HCEC 1CT (cell line): ENCODE results near the gene MTCL1.
"Not testable (repeated sequence)": the region's sequence is repeated elsewhere in the genome, so short reads cannot be mapped to it uniquely, and the experiment has no call there.

Experiments used
- DNase-seq: peaks from one replicate; pipeline ENCODE4 v3.0.0-alpha.2; 2017

MTCL1 gene

GRCh38 chr18:8745355-8746014 is 40.1 kb downstream of the MTCL1 start:
- DNase-seq: no peak

GRCh38 chr18:8747440-8747937 is 42.1 kb downstream of the MTCL1 start:
- DNase-seq: peak; percentile 95

- DNase-seq: no peak
These were observed 44.1 kb downstream of the MTCL1 start for GRCh38 chr18:8749492-8749891.

GRCh38 chr18:8750954-8751415 is 45.6 kb downstream of the MTCL1 start:
- peak; percentile 91 for DNase-seq

GRCh38 chr18:8751692-8752091 is 46.3 kb downstream of the MTCL1 start:
- no peak for DNase-seq

- peak; percentile 38 for DNase-seq
These were observed 47.0 kb downstream of the MTCL1 start for GRCh38 chr18:8752329-8752728.

GRCh38 chr18:8754995-8755960 is 49.9 kb downstream of the MTCL1 start:
- peak; percentile 87 for DNase-seq

GRCh38 chr18:8756571-8756970 is 51.2 kb downstream of the MTCL1 start:
- no peak for DNase-seq

- peak; percentile 10 for DNase-seq
These were observed 52.1 kb downstream of the MTCL1 start for GRCh38 chr18:8757396-8757997.

GRCh38 chr18:8758466-8758865 is 53.1 kb downstream of the MTCL1 start:
- DNase-seq: no peak

- no peak for DNase-seq
These were observed 55.6 kb downstream of the MTCL1 start for GRCh38 chr18:8760984-8761383.

- DNase-seq: not testable (repeated sequence)
These were observed 56.2 kb downstream of the MTCL1 start for GRCh38 chr18:8761535-8761934.

- no peak for DNase-seq
These were observed 57.6 kb downstream of the MTCL1 start for GRCh38 chr18:8762968-8763367.

GRCh38 chr18:8763611-8764010 is 58.3 kb downstream of the MTCL1 start:
- DNase-seq: no peak

- DNase-seq: no peak
These were observed 60.6 kb downstream of the MTCL1 start for GRCh38 chr18:8765783-8766463.

- no peak for DNase-seq
These were observed 61.4 kb downstream of the MTCL1 start for GRCh38 chr18:8766559-8767293.

GRCh38 chr18:8767340-8767739 is 62.0 kb downstream of the MTCL1 start:
- no peak for DNase-seq

GRCh38 chr18:8769509-8770095 is 64.2 kb downstream of the MTCL1 start:
- DNase-seq: no peak

GRCh38 chr18:8770657-8771056 is 65.3 kb downstream of the MTCL1 start:
- DNase-seq: no peak

GRCh38 chr18:8771930-8772329 is 66.6 kb downstream of the MTCL1 start:
- DNase-seq: no peak

GRCh38 chr18:8773980-8774379 is 68.6 kb downstream of the MTCL1 start:
- no peak for DNase-seq
